Measurements from ENCODE around the gene LRRC9. TPM values are rescaled to one million over a fixed set of nuclear protein-coding genes. Genes with fewer than 3 reads are reported as not detected.
A peak's percentile ranks its signal among the peaks of the same experiment; 100 is the strongest.
"Not testable (repeated sequence)": the region's sequence is repeated elsewhere in the genome, so short reads cannot be mapped to it uniquely, and the experiment has no call there.

Gene LRRC9
- 0.34 TPM for polyA plus RNA-seq (ENCODE audit: insufficient read length)

DNA sequence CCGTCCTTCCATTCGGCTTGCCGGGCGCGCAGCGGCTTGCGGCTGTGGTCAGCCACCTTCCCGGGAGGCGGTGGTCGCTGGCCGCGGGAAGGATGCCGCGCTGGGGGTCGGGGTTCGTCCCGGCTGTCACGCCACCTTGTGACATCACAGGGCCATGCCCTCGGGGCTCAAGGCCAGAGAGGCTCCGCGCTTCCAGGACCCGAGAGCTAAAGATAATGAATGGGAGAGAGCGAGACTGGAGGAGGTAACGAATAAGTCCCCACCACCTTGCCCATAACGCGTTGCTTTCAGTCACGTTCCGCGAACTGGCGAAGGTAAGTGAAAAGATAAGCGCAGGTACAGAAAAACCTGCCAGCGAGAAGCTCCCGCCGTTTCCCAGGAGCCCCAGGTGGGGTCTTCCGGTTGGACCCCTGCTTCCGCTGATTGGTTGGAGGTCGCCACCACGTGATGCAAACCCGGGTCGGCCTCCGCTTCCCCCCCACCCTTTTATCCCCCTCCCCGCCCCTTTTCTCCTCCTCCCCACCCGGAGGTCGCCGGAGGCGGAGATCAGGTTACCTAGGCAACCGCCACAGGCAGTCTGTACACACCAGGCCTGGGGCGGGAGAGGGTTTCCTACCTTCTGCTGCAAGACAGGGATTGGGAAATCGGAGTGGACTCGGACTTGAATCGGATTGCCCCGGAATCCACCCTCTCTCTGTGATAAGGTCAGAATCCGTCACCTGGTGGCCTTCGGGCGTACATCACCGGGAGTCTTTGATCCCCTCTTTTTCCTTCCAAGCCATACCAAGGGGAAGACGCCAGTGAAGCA, at the start of gene LRRC9:
Gene LRRC9 (plus strand): TSS at position 575 of the 808 bp plus-strand sequence.
- peak; percentile 29 for DNase-seq

DNA sequence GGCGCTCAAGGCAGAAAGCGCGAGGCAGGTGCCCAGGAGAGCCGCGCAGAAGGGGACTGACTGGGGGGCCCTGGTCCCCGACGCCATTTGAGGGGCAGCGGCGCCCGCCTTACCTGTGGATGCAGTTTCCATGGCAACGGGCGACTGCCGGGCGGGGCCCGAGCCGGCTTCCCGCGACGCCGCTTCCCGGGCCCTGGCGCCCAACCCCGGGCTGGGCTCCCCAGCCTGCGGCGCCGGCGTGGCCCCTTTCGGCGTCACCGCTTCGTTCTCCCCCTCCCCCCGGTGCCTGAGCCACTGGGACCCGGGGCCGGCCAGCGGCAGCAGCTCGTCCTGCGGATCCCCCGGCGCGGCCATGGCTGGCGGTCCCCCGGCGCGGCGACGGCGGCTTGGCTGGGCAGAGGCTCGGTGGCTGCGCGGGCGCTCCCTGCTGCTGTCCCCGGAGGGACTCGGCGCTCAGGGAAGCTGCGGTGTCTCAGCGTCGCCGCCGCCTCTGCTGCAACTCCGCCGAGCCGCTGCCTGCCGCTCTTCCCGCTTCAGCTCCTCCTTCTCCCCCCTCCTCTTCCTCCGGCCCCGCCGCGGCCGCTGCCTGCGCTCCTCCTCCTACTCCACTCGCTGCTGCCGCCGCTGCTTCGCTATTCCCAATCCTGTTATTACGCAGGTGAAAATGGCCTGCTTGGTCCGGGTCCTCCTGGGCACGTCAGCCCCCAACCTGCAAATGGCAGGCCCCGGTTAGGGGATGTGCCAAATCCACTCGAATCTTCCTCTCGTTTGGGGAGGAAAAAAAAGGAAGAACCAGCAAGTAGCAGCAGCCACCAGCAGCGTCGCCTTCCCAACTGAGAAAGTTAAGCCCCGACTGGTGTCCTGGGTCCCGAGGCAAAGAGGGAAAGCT, 49.4 kb upstream of the LRRC9 start, which contains the start of gene RTN1:
Gene RTN1 (minus strand): TSS at position 500 of the 889 bp plus-strand sequence. CDS start 146 bp downstream, at position 354.
- DNase-seq = peak; percentile 38

DNA sequence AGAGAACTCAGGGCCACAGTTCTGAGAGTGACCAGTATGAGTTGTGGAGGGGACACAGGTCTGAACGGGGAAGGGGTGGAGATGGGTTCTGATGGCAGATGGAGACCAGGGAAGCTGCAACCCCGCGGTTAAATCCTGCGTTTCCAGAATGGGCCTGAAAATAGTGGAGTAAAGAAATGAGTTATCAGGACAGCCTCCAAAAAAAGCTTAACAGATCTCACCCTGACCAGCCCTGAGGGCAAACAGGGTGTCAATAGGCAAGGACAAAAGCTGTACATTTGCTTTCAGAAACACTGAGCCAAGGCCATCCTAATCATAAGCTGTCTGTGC, 48.8 kb upstream of the LRRC9 start:
- no peak for DNase-seq

DNA sequence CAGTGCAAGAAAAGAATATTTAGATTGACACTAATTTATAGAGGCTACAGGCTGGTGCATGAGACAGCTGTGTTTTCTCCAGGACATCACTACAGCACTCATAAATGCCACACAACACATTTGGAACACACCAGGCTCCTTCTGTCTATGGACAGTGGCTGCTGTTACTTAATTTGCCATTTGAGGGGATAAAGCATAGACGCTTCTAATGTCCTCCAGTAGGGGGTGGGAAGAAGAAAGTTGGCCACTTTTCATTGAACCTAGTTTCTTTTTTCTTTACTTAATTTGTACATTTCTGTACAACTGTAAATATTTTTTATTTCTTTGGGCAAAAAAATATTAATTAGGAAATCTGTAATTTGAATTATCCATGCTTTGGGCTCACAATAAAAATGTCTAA, 37.0 kb upstream of the LRRC9 start:
- DNase-seq = no peak

DNA sequence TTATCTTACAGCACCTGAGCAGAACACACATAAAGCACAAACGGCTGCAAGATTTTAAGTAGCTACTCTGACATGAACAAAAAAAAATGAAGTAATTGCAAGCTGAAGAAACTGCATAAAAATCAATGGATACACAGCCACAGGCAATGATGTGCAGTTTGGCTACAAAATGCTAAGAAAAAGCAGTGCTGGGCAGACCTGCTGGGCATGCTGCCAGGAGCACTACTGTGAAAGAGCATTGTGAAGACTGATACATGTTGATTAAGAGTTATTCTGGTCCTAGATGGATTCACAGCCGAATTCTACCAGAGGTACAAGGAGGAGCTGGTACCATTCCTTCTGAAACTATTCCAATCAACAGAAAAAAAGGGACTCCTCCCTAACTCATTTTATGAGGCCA, 29.3 kb upstream of the LRRC9 start:
- no peak for DNase-seq

DNA sequence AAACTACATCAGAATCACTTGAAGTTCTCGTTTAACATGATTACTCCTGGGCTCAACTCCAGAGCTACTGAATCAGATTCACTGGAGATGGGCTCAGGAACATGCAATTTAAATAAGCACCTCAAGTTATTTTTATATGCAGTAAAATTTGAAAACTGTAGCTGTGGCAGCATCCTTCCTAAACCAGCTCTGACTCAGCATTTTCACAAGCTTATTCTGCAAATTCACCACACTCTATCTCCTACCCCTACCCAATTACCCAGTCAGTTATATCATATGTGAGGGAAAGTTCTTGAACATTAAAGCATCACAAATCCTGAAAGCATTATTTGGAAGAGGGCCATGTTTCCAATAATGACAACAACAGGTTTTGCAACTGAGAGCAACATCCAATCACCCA, 24.2 kb upstream of the LRRC9 start:
- DNase-seq = no peak

DNA sequence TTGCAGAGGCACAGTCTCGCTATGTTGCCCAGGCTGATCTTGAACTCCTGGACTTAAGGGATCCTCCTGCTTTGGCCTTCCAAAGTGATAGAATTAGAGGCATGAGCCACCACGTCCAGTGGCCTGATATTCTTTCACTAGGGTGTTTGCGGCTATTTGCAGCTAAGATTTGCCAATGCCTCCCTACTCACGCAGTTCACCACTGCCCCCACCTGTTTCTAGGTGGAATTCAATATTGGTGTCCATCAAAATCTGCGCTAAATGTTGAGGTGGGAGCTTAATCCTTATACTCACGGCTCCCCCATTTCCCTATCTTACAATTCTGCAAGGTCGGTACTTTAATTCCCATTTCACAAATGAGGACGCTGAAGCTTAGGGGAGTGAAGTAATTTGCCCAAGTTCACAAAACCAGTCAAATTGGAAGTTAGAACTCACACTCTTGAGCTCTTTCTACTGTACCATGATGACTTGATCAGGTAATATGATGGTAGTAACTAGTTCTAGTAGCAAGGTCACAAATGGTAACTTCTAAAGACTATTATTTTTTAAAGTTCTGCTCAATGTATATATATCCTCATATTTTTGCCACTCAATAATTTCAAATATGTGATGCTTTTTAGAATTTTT, 22.1 kb upstream of the LRRC9 start:
- peak; percentile 15 for DNase-seq

DNA sequence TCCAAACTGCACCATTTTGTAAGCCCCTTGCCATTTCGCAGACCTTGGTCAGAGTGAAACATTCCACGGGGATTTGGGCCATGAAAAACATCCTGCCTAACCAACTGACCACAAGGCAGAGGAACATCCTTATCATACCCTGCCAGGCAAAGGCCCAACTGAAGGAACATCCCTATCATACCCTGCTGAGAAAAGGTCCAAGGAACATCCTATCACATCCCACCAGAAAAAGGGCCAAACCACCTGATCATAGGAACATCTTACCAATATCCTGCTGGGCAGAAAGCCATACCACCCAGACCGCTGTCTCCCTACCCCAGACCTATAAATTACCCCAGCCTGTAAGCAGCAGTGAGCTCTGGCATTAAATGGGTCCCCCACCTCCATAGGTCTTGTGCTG, 19.4 kb upstream of the LRRC9 start:
- no peak for DNase-seq

DNA sequence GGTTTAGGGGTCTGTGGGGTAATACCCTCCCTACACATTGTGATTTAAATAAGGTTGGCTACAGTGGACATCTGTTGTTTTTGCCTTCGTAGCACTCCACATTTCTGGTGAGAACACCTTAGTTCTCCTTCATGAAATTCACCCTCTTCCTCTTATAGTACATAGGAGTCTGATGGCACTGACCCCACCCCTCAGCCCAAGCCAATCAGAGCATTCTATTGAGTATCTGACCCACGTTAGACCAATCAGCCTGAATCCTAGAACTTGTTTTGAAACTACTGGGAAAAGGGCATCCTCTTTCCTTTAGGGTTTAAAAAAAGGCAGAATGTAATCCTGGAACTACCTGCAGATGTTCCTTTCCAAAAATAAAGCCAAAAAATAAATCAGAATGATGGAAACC, 15.8 kb upstream of the LRRC9 start:
- DNase-seq = no peak

DNA sequence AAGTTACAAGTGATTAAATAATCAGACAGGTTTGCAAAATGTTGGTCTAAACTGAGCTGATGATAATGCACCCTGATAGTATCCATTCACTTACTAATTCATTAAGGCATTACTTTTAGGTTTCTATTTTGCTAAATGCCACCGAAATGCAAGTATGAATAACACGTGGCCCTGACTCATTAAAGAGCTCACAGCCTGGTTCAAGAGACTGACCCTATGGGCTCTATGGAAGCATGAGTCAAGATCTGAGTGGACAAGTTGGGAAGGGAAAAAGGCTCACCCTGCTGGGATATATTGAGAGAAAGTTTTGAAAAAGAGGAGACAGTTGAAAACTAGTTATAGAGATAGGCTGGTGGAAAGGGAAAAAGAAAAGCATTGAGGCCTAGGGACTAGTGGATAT, 14.8 kb upstream of the LRRC9 start:
- DNase-seq = no peak

DNA sequence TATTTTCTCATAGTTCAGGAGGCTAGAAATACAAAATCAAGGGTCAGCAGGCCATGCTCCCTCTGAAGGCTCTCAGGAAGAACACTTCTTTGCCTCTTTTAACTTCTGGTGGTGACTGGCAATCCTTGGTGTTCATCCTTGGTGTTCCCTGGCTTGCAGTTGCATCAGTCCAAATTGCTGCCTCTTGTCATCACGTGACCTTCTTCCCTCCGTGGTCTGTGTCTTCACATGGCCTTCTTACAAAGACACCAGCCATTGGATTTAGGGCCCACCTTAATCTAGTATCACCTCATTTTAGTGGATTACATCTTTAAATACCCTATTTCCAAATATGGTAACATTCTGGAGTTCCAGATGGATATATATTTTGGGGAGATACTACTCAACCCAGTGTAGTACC, 7.5 kb upstream of the LRRC9 start:
- no peak for DNase-seq

DNA sequence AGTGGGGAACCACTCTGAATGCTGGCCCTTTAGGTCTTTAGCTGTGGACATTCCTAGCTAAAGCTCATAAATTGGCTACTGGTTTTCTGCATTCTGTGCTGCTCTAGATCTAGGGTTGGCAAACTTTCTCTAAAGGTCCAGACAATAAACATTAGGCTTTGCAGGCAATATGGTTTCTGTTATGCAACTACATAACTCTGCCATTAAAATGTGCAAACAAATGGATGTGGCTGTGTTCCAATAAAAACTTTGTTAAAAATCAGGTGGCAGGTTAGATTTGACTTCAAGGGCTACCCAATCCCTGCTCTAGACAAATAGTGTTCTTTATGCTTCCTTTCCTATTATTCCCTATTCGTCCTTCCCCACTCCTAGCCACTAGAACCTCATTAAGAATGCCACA, 6.8 kb upstream of the LRRC9 start:
- no peak for DNase-seq

DNA sequence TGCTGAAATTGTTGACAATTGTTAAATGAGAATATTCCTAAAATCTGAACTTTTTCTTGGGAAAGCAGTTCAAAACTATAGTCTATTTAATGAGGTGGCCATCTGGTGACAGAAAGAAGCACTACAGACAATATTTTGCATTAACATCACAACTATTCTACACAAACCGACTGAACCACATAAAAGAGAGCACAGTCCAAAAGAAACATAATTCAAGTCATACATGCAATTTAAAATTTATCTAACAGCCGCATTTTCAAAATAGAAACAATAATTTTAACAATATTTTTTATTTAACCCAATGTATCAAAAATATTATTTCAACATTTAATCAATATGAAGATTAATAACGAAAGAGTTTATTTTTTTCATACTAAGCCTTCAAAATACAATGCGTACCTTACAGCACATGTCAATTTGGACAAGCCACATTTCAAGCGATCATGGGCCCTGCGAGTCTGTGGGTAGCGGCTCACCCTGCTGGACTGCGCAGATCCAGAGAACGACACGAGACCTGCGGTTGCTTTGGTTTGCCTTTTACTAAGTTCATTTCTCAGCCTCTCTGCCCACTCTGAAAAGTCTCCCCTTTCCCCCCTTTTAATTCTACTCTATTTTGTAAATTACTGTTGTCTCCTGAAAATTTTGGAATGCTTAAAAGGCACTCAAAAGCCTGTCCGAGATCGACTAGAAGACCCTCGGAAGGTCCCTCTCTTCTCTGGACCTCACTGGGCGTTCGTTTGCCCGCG, 947 bp upstream of the LRRC9 start:
- DNase-seq = peak; percentile 19

DNA sequence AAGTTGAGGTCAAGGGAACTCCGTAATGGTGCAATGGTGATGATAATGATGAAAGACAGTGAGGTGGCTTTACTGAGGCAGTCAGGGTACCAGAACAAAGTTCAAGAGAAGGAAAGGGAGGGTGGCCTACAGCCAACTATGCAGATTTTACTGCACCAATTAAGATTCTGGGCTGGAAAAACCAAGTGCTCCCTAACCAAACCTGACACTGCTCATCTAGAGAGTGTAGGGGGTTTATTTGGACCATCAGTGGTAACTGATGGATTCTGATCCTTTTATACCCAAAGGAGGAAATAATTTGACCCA, 387 bp downstream of the LRRC9 start:
- DNase-seq = no peak

DNA sequence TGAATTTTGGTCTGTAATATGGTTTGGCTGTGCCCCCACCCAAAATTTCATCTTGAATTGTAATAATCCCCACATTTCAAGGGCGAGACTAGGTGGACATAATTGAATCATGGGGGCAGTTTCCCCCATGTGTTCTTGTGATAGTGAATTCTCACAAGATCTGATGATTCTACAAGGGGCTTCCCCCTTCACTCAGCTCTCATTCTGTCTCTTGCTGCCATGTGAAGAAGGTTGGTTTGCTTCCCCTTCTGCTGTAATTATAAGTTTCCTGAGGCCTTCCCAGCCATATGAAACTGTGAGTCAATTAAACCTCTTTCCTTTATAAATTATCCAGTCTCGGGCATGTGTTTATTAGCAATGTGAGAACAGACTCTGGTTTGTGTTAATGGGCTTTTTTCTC, 5.9 kb downstream of the LRRC9 start:
- DNase-seq = no peak

DNA sequence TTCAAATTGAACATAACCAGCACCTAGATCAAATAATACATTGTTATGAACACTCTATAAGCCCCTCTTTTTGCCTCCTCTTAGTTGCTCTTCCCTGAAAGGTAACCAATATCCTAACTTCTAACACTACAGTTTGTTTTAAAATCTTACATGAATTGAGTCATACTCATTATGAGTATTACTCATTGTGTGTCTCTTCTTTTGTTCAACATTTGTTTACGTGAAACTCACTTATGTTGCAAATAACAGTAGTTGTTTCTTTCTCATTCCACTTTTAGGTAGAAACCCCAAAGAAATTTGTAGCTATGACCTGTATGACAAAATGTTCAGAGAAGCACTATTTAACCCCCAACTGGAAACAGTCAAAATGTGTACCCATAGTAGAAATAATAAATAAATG, 6.6 kb downstream of the LRRC9 start:
- DNase-seq = no peak

DNA sequence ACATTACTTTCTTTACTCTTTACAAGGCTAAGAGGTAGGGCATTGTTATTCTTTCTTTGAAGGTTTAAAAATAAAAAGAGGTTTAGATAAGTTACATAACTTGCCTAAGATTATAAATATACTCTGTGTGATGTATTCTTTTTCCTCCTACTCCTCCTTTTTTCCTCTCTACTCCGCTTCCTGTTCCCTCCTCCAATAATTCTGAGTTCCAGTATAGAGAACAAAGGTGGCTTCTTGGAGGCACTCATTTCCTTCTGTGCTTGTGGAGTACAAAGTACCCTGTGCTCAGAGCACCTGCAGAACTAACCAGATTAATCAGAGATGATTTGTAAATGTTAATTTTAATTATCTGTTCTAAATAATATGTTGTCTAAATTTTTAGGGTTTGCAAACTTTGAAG, 11.3 kb downstream of the LRRC9 start:
- no peak for DNase-seq

DNA sequence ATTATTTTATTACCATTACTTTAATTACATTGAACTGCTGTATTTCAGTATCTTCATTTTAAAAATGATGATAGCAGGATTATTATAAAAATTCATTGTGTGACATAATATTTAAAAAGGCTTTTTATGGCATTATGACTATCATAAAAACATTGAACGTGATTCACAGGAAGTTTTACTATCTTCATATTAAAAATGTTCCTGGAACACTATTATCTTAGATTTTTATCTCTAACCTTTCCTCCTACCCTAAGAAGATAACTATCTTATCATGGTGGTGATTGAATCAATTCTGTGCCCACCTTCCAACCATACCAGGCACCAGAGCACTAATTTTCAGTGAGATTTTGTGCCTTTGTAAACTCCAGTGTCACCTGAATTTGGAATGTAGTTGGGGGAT, 16.2 kb downstream of the LRRC9 start:
- no peak for DNase-seq

DNA sequence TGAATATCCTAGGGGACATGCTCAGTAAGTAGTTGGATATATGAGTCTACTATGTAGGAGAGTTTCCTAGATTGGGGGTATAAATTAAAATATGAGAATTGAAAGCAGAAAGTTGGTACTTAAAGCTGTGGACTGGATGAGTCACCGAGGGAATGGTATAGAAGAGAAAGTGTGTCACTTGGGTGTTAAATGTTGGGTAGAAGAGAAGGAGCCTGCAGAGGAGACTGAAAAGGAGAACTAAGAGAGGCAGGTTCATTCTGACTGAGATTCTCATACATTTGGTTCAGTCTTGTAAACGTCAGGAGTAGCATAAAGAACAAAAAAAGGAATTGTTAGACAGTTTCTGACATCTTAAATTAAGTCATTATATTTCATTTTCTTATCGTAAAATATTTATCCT, 19.9 kb downstream of the LRRC9 start:
- no peak for DNase-seq

DNA sequence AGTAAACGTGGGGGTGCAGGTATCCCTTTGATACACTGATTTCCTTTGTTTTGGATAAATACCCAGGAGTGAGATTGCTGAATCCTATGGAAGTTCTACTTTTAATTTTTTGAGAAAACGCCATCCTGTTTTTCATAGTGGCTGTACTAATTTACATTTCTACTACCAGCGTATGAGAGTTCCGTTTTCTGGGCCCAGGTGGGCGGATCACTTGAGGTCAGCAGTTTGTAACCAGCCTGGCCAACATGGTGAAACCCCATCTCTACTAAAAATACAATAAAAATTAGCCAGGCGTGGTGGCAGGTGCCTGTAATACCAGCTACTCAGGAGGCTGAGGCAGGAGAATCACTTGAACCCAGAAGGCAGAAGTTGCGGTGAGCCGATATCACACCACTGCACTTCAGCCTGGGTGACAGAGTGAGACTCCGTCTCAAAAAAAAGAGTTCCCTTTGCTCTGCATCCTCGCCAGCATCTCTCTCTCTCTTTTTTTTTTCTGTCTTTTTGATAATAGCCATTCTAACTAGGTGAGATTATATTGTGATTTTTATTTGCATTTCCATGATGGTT, 22.4 kb downstream of the LRRC9 start:
- not testable (repeated sequence) for DNase-seq

DNA sequence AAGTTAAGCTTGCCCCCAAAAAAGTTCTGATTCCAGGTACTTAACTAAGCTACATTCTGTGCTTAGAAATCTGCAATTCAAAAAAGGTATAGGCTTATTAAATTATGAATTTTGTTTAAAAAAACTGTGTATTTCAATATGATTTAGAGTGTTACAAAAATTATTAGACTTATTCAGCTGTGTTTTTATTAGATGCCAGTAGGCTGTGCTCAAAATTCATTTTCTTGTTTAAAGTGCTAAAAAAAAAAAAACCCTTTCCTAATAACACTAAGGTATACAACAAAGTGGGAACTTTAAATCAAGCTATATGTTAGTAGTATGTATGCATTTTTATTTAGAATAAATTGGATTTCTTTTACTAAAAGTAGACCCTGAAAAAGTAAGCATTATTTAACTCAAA, 25.0 kb downstream of the LRRC9 start:
- DNase-seq = no peak

DNA sequence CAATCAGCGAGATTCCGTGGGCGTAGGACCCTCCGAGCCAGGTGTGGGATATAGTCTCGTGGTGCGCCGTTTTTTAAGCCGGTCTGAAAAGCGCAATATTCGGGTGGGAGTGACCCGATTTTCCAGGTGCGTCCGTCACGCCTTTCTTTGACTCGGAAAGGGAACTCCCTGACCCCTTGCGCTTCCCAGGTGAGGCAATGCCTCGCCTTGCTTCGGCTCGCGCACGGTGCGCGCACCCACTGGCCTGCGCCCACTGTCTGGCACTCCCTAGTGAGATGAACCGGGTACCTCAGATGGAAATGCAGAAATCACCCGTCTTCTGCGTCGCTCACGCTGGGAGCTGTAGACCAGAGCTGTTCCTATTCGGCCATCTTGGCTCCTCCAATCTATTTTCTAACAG, 32.2 kb downstream of the LRRC9 start:
- not testable (repeated sequence) for DNase-seq

All from hindlimb muscle (tissue), 1 donor.